Neural progenitor cell (in vitro differentiated cells): ENCODE measurements around the gene PCNT.

Experiments used
- CTCF ChIP-seq: fragments of 200-600 bp; sonication (generic); IDR thresholded peaks from 2 replicates; pipeline ENCODE4 v1.5.1; 2017; ENCODE audit warnings: antibody characterized with exemption, mild to moderate bottlenecking
- EZH2 ChIP-seq: fragments of 200-600 bp; sonication (generic); IDR thresholded peaks from 2 replicates; pipeline ENCODE4 v1.6.1; 2017; ENCODE audit warnings: antibody characterized with exemption, mild to moderate bottlenecking, moderate library complexity

GRCh38 chr21:46357335-46357604 lies 33.3 kb downstream of the PCNT start:
- TF ChIP-seq CTCF, result no peak
- no peak for TF ChIP-seq EZH2
